Activated gamma-delta T cell (primary cell): Measurements from ENCODE around the gene PAGE4.

ENCODE experiments used
- DNase-seq: peaks from one replicate; lab custom pipeline; 2025; lab: John Stamatoyannopoulos, UW

The PAGE4 gene

GRCh38 chrX:49876750-49877149 is 47.6 kb downstream of the PAGE4 start:
- DNase-seq, result no peak

- no peak for DNase-seq
These were observed 48.4 kb downstream of the PAGE4 start for GRCh38 chrX:49877397-49878101.

DNA sequence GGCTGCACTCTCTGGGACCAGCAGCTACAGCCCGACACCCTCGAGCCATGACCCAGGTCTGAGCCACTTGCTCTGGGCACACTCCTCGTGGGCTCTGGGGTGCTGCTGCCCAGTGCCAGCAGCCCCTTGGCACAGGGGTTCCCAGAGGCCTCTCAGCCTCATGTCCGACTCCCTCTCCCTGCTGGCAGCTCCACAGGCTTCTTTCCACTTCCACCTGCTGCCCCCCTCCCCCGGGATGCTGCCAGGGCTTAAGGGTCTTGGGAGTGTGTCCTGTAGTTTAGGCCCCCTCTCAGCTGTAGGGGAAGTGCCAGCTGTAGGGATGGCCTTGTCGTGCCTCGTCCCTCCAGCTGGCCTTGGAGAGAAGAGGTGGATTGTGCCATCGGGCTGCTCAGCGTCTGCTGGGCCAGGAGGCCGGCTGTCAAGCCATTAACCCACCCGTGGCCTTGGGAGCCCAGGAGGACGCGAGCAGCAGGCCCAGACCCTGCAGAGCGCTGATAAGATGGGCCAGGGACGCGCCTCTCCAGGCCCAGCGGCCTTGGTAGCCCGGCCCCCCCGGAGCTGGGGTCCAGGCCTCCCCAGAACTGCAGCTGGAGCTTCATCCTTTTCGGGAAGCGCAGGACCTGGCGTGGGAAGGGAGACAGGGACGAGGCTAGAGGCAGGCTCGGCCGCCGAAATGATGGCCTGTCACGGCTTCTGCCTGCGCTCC is 49.2 kb downstream of the PAGE4 start:
- no peak for DNase-seq

DNA sequence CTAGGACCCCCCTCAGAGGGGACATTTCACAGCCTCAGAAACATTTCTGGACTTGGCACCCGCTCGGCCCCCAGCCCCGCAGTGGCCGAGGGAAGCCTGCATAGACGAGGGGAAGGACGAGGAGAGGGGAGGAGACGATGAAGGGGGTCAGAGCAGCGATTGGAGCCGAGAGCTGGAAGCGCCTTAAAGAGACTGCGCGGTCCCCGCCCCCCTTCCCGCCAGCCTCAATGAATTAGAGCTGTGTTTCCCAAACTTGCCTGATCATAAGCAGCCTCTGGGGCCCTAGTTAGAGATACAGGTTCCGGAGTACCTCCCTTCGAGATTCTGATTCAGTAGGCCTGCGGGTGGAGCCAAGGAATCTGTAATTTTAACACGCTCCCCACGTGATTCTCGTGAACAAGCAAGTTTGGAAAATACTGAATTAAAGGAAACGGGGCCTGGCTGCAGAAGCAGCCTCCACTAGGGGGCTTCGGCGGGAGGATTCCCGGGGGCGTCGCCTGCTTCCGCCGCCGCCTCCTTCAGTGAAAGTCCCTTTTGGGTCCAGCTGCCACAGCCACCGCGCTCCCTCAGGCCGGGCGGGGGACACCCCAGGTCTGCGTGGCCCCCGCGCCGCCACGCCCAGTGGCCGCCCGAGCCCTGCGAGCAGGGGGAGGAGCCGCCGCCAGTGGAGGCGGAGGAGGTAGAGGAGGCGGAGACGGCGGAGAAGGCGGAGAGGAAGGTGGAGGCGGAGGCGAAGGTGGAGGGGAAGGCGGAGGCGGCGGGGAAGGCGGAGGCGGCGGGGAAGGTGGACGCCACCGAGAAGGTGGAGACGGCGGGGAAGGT is 49.9 kb downstream of the PAGE4 start, which contains the start of gene USP27X:
TSS of gene USP27X (plus strand) at position 651 of the 822 bp plus-strand sequence. CDS start 824 bp downstream, outside the sequence.
- peak; percentile 69 for DNase-seq

DNA sequence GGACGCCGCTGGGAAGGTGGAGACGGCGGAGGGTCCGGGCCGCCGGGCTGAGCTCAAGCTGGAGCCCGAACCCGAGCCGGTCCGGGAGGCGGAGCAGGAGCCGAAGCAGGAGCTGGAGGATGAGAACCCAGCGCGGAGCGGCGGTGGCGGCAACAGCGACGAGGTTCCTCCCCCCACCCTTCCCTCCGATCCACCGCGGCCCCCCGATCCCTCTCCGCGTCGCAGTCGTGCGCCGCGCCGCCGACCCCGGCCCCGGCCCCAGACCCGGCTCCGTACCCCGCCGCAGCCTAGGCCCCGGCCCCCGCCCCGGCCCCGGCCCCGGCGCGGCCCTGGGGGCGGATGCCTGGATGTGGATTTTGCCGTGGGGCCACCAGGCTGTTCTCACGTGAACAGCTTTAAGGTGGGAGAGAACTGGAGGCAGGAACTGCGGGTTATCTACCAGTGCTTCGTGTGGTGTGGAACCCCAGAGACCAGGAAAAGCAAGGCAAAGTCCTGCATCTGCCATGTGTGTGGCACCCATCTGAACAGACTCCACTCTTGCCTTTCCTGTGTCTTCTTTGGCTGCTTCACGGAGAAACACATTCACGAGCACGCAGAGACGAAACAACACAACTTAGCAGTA is 50.7 kb downstream of the PAGE4 start:
- DNase-seq, result no peak

DNA sequence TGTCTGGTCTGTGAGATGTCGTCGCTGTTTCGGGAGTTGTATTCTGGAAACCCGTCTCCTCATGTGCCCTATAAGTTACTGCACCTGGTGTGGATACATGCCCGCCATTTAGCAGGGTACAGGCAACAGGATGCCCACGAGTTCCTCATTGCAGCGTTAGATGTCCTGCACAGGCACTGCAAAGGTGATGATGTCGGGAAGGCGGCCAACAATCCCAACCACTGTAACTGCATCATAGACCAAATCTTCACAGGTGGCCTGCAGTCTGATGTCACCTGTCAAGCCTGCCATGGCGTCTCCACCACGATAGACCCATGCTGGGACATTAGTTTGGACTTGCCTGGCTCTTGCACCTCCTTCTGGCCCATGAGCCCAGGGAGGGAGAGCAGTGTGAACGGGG is 51.6 kb downstream of the PAGE4 start:
- no peak for DNase-seq
